ENCODE results near the gene BRINP3. TPM values are rescaled to one million over a fixed set of nuclear protein-coding genes. Genes with fewer than 3 reads are reported as not detected.
A peak's percentile ranks its signal among the peaks of the same experiment; 100 is the strongest.

BRINP3 gene
- total RNA-seq, 1 experiment from 2014 or later: not detected

DNA sequence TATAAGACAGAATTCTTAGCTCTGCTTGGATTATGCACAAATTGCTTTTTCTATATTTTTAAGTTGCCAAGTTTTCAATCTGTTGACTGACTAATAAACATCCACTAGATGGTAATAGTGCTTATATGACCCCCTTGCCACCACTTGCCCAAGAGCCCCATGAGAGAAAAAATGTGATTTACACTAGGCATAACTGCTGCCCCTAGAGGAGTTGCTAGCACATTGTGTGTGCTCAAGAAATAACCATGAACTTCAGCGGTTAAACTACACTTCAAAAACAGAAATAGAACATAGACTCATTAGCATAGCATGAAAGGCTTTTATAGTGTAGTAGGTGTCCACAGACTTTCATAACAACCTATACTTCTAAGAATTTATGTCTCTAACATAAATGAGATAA lies 61.4 kb downstream of the BRINP3 start:
- intact Hi-C loops (cut with micrococcal nuclease): no loop called here
- peaks cover 11% of the 10 kb centered on the region; the same call in 1 of the 2 replicates for H3K27me3 ChIP-seq (ENCODE audit: low read length)
- H3K4me3 ChIP-seq (ENCODE audit: low read length): no peak overlapping the region
- POLR2A ChIA-PET (ENCODE audit: unreplicated experiment): no interaction called here
- H3F3A ChIP-seq (ENCODE audit: low read length, unreplicated experiment): no peaks in the 10 kb centered on the region
- DNase-seq (peak; percentile 19), ATAC-seq (peak; percentile 37; the same call in 1 of the 2 replicates)
- H3K27ac ChIP-seq (ENCODE audit: low read length): no peak overlapping the region
- TF ChIP-seq, protein P1, sequence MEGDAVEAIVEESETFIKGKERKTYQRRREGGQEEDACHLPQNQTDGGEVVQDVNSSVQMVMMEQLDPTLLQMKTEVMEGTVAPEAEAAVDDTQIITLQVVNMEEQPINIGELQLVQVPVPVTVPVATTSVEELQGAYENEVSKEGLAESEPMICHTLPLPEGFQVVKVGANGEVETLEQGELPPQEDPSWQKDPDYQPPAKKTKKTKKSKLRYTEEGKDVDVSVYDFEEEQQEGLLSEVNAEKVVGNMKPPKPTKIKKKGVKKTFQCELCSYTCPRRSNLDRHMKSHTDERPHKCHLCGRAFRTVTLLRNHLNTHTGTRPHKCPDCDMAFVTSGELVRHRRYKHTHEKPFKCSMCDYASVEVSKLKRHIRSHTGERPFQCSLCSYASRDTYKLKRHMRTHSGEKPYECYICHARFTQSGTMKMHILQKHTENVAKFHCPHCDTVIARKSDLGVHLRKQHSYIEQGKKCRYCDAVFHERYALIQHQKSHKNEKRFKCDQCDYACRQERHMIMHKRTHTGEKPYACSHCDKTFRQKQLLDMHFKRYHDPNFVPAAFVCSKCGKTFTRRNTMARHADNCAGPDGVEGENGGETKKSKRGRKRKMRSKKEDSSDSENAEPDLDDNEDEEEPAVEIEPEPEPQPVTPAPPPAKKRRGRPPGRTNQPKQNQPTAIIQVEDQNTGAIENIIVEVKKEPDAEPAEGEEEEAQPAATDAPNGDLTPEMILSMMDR (conservative IDR thresholded peaks at IDR 0.05; ENCODE audit: low read depth, low read length): peak; percentile 47; the same call in 1 of the 2 replicates
- TF ChIP-seq EZH2phosphoT487 (IDR thresholded peaks at IDR 0.05; ENCODE audit: borderline replicate concordance, low read length): no peak
- no peak overlapping the region for H2AFZ ChIP-seq (ENCODE audit: low read length)
- no peak overlapping the region for H3K9ac ChIP-seq (ENCODE audit: low read length)
- H3K9me2 ChIP-seq (replicated peaks; ENCODE audit: low read length): no peaks in the 10 kb centered on the region
- no peak overlapping the region for H3K4me2 ChIP-seq (ENCODE audit: low read length)
- BruUV-seq (replicated peaks): no TSS peak
- no peaks in the 10 kb centered on the region for H3K4me1 ChIP-seq (ENCODE audit: insufficient read depth, low read length)
- H3K79me2 ChIP-seq (ENCODE audit: low read length): no peaks in the 10 kb centered on the region
- no peaks in the 10 kb centered on the region for H4K20me1 ChIP-seq (ENCODE audit: low read length)
- H3K9me3 ChIP-seq (ENCODE audit: low read length): no peaks in the 10 kb centered on the region
- H3K36me3 ChIP-seq (ENCODE audit: low read depth, low read length): no peaks in the 10 kb centered on the region
- CTCF ChIA-PET: no interaction called here

DNA sequence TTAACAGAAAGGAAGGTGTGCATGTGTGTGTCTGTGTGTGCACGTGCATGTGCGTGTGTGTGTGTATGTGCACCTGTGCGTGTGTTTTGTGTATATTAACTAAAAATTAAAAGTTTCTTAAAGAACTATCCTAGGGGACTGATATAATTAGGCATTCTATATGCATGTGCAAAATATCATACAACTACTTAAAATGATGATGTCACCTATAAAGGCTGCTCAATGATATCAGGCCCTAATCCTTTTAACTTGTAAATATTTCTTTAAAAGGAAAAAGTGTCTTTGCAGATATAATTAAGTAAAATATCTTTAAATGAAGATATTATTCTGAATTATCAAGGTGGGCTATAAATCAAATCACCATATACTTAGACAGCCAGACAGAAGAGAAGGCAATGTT lies 64.5 kb downstream of the BRINP3 start:
- H3K79me2 ChIP-seq (ENCODE audit: low read length): no peaks in the 10 kb centered on the region
- H2AFZ ChIP-seq (ENCODE audit: low read length): no peak overlapping the region
- BruUV-seq (replicated peaks): no TSS peak
- H3K9ac ChIP-seq (ENCODE audit: low read length): no peak overlapping the region
- ATAC-seq: no peak
- 0 out of 2 replicates have a peak, but pooled peaks cover 4% of the 10 kb centered on the region for H3K27me3 ChIP-seq (ENCODE audit: low read length)
- H3F3A ChIP-seq (ENCODE audit: low read length, unreplicated experiment): no peaks in the 10 kb centered on the region
- no peak for DNase-seq
- ChIA-PET CTCF (no interaction called here), POLR2A (ENCODE audit: unreplicated experiment) (no interaction called here)
- H3K4me3 ChIP-seq (ENCODE audit: low read length): no peak overlapping the region
- H3K9me2 ChIP-seq (replicated peaks; ENCODE audit: low read length): no peaks in the 10 kb centered on the region
- TF ChIP-seq EZH2phosphoT487 (IDR thresholded peaks at IDR 0.05; ENCODE audit: borderline replicate concordance, low read length) (no peak), EZH2 (IDR thresholded peaks at IDR 0.05; ENCODE audit: low read length, unreplicated experiment) (no peak)
- TF ChIP-seq, protein P1 (conservative IDR thresholded peaks at IDR 0.05; ENCODE audit: low read depth, low read length): no peak
- H3K9me3 ChIP-seq (ENCODE audit: low read length): no peaks in the 10 kb centered on the region
- no peaks in the 10 kb centered on the region for H3K36me3 ChIP-seq (ENCODE audit: low read depth, low read length)
- intact Hi-C loops (cut with micrococcal nuclease): no loop called here
- no peak overlapping the region for H3K4me2 ChIP-seq (ENCODE audit: low read length)
- no peak overlapping the region for H3K27ac ChIP-seq (ENCODE audit: low read length)
- no peaks in the 10 kb centered on the region for H3K4me1 ChIP-seq (ENCODE audit: insufficient read depth, low read length)
- no peaks in the 10 kb centered on the region for H4K20me1 ChIP-seq (ENCODE audit: low read length)

DNA sequence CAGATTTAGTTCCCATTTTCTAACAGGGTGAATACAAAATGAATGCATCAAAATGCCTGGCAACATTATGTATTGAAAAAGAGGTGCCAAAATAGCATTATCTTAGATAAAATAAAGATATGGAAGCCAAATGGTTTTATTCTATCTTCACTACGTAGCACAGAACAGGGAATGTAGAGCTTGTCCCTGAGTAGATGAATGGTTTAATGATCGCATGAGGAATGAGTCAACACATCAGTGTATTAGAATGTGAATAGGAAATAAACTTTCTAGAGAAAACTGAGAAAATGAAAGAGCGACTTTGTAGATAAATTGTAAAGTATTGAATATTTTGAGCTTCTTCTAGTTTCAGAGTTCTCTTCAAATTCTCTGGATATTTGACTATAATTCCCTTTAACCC lies 74.3 kb downstream of the BRINP3 start:
- ChIA-PET POLR2A (ENCODE audit: unreplicated experiment) (no interaction called here), CTCF (no interaction called here)
- Histone ChIP-seq H3K36me3 (ENCODE audit: low read depth, low read length) (no peaks in the 10 kb centered on the region), H3K27ac (ENCODE audit: low read length) (no peak overlapping the region), H3F3A (ENCODE audit: low read length, unreplicated experiment) (no peaks in the 10 kb centered on the region), H3K27me3 (ENCODE audit: low read length) (peaks cover 13% of the 10 kb centered on the region; the same call in 1 of the 2 replicates), H3K79me2 (ENCODE audit: low read length) (no peaks in the 10 kb centered on the region), H3K4me3 (ENCODE audit: low read length) (no peak overlapping the region), H4K20me1 (ENCODE audit: low read length) (no peaks in the 10 kb centered on the region), H3K9me2 (replicated peaks; ENCODE audit: low read length) (no peaks in the 10 kb centered on the region), H3K9me3 (ENCODE audit: low read length) (no peaks in the 10 kb centered on the region), H3K4me2 (ENCODE audit: low read length) (no peak overlapping the region), H2AFZ (ENCODE audit: low read length) (no peak overlapping the region), H3K9ac (ENCODE audit: low read length) (no peak overlapping the region), H3K4me1 (ENCODE audit: insufficient read depth, low read length) (no peaks in the 10 kb centered on the region)
- DNase-seq (no peak), ATAC-seq (no peak)
- BruUV-seq (replicated peaks): no TSS peak
- intact Hi-C loops (cut with micrococcal nuclease): no loop called here
- TF ChIP-seq, protein P1 (conservative IDR thresholded peaks at IDR 0.05; ENCODE audit: low read depth, low read length): no peak
- TF ChIP-seq EZH2phosphoT487 (IDR thresholded peaks at IDR 0.05; ENCODE audit: borderline replicate concordance, low read length): no peak
- TF ChIP-seq EZH2 (IDR thresholded peaks at IDR 0.05; ENCODE audit: low read length, unreplicated experiment): no peak

Data from PC-3 (cell line).